HEK293 (cell line): ENCODE measurements around the gene PRDX3.

ENCODE experiments used
- CTCF ChIA-PET: fragments of 350-600 bp; formaldehyde crosslinking; extraction: SDS; loops from one replicate; lab custom pipeline; 2021; ENCODE audit warnings: antibody characterized with exemption; lab: Yijun Ruan, JAX
- POLR2A ChIA-PET: fragments of 300-600 bp; formaldehyde crosslinking; extraction: SDS; loops from one replicate; lab custom pipeline; 2020; ENCODE audit warnings: antibody characterized with exemption, inconsistent platforms; lab: Yijun Ruan, JAX
- H3K27ac ChIP-seq: fragments of 200-500 bp; sonication (Bioruptor generic); 2 replicates; pipeline ENCODE4 v1.5.1; 2014; ENCODE audit warnings: low read depth, low read length, control low read depth, inconsistent platforms; ENCODE audit errors: extremely low read depth
- H3K36me3 ChIP-seq, 2 experiments: fragments of 200-500 bp in 1 of 2; sonication (Bioruptor generic) in 1 of 2; 1 replicate in 1 of 2; 2 replicates in 1 of 2; pipeline ENCODE4 v1.5.1; 2014 to 2017; ENCODE audit warnings: inconsistent platforms in 2 of 2, low read length in 2 of 2; ENCODE audit not compliant: control insufficient read depth in 2 of 2, insufficient read depth in 1 of 2
- H3K4me1 ChIP-seq: fragments of 200-500 bp; sonication (Bioruptor generic); 2 replicates; pipeline ENCODE4 v1.5.1; 2014; ENCODE audit warnings: mild to moderate bottlenecking, low read length, inconsistent platforms; ENCODE audit not compliant: control insufficient read depth, insufficient read depth
- H3K4me3 ChIP-seq: 2 replicates; pipeline ENCODE4 v1.5.1; 2011; ENCODE audit warnings: low read depth, mild to moderate bottlenecking, control low read depth, low read length, moderate library complexity
- H3K9me3 ChIP-seq: fragments of 200-500 bp; sonication (Bioruptor generic); 2 replicates; pipeline ENCODE4 v1.5.1; 2014; ENCODE audit warnings: low read depth, low read length, inconsistent platforms; ENCODE audit not compliant: control insufficient read depth, insufficient read depth
- TSHZ1 ChIP-seq: fragments of 450-650 bp; formaldehyde crosslinking; IDR thresholded peaks from 2 replicates; pipeline ENCODE4 v1.5.1; 2016; ENCODE audit warnings: missing biosample characterization, missing genetic modification characterization, borderline replicate concordance
- ZNF10 ChIP-seq: fragments of 450-650 bp; formaldehyde crosslinking; IDR thresholded peaks from 2 replicates; pipeline ENCODE4 v1.5.1; 2017; ENCODE audit warnings: missing biosample characterization, missing genetic modification characterization
- ZNF169 ChIP-seq: fragments of 450-650 bp; formaldehyde crosslinking; IDR thresholded peaks from 2 replicates; pipeline ENCODE4 v1.5.1; 2016; ENCODE audit warnings: missing biosample characterization, missing genetic modification characterization
- ZNF239 ChIP-seq: fragments of 450-650 bp; formaldehyde crosslinking; IDR thresholded peaks from 2 replicates; pipeline ENCODE4 v1.5.1; 2016; ENCODE audit warnings: missing biosample characterization, missing genetic modification characterization
- ZNF398 ChIP-seq: fragments of 450-650 bp; formaldehyde crosslinking; IDR thresholded peaks from 2 replicates; pipeline ENCODE4 v1.5.1; 2017; ENCODE audit warnings: missing biosample characterization, missing genetic modification characterization
- ZNF404 ChIP-seq: fragments of 450-650 bp; formaldehyde crosslinking; IDR thresholded peaks from 2 replicates; pipeline ENCODE4 v1.5.1; 2017; ENCODE audit warnings: missing biosample characterization, missing genetic modification characterization
- ZNF488 ChIP-seq: fragments of 450-650 bp; formaldehyde crosslinking; IDR thresholded peaks from 2 replicates; pipeline ENCODE4 v1.5.1; 2016; ENCODE audit warnings: missing biosample characterization, missing genetic modification characterization
- ZNF518A ChIP-seq: fragments of 450-650 bp; formaldehyde crosslinking; conservative IDR thresholded peaks from 2 replicates; pipeline ENCODE4 v1.5.1; 2016; ENCODE audit warnings: low read depth, missing biosample characterization, missing genetic modification characterization
- ZNF521 ChIP-seq: fragments of 450-650 bp; formaldehyde crosslinking; IDR thresholded peaks from 2 replicates; pipeline ENCODE4 v1.5.1; 2017; ENCODE audit warnings: missing biosample characterization, mild to moderate bottlenecking, missing genetic modification characterization
- ZNF645 ChIP-seq: fragments of 450-650 bp; formaldehyde crosslinking; IDR thresholded peaks from 2 replicates; pipeline ENCODE4; 2016; ENCODE audit warnings: missing biosample characterization, missing genetic modification characterization
- ZNF664 ChIP-seq: fragments of 450-650 bp; formaldehyde crosslinking; IDR thresholded peaks from 2 replicates; pipeline ENCODE4 v1.5.1; 2016; ENCODE audit warnings: missing biosample characterization, missing genetic modification characterization
- ZNF704 ChIP-seq: fragments of 450-650 bp; formaldehyde crosslinking; IDR thresholded peaks from 2 replicates; pipeline ENCODE4 v1.5.1; 2016; ENCODE audit warnings: missing biosample characterization, missing genetic modification characterization
- ZNF76 ChIP-seq: fragments of 450-650 bp; formaldehyde crosslinking; IDR thresholded peaks from 2 replicates; pipeline ENCODE4; 2016; ENCODE audit warnings: low read depth, missing biosample characterization, missing genetic modification characterization, borderline replicate concordance
- ZNF843 ChIP-seq: fragments of 450-650 bp; formaldehyde crosslinking; IDR thresholded peaks from 2 replicates; pipeline ENCODE4 v1.5.1; 2016; ENCODE audit warnings: missing biosample characterization, missing genetic modification characterization

PRDX3 gene

GRCh38 chr10:119143657-119144056 lies 35.0 kb downstream of the PRDX3 start (continued):
- no peak for TF ChIP-seq ZNF704

GRCh38 chr10:119140603-119141245 lies 37.9 kb downstream of the PRDX3 start:
- CTCF ChIA-PET: interaction anchor here (0.8 kb wide), 1 partner anchor 101 kb away, joined by 3 read pairs; no protein-coding TSS in a partner anchor
- H3K36me3 ChIP-seq: peaks cover 26 to 47% of the 10 kb centered on the region in 2 experiments
- TF ChIP-seq TSHZ1 (tag by site-specific recombination): no peak
- no peak for TF ChIP-seq ZNF645 (tag by site-specific recombination)
- TF ChIP-seq ZNF843 (tag by site-specific recombination): no peak
- TF ChIP-seq ZNF398: no peak
- no peak for TF ChIP-seq ZNF239
- no peak for TF ChIP-seq ZNF169
- no peak for TF ChIP-seq ZNF518A (tag by site-specific recombination)
- no peak for TF ChIP-seq ZNF521 (tag by site-specific recombination)
- no peak for TF ChIP-seq ZNF10 (tag by site-specific recombination)
- TF ChIP-seq ZNF404 (tag by site-specific recombination): no peak
- no peak for TF ChIP-seq ZNF488 (tag by site-specific recombination)
- TF ChIP-seq ZNF76 (tag by site-specific recombination): no peak
- TF ChIP-seq ZNF664 (tag by site-specific recombination): no peak

More at GRCh38 chr10:119140603-119141245, 37.9 kb downstream of the PRDX3 start:
- H3K9me3 ChIP-seq: no peaks in the 10 kb centered on the region
- POLR2A ChIA-PET: no interaction called here
- no peaks in the 10 kb centered on the region for H3K4me1 ChIP-seq
- no peak overlapping the region for H3K4me3 ChIP-seq
- H3K27ac ChIP-seq: no peak overlapping the region
